K562 (cell line): ENCODE measurements around the gene ARL11. TPM values are rescaled to one million over a fixed set of nuclear protein-coding genes. Genes with fewer than 3 reads are reported as not detected.

ENCODE experiments used
- ARID1B ChIP-seq: fragments of 450-650 bp; IDR thresholded peaks from 2 replicates; pipeline ENCODE4 v1.6.1; 2016; ENCODE audit warnings: antibody characterized with exemption, mild to moderate bottlenecking, inconsistent platforms
- ATF7 ChIP-seq: fragments of 450-650 bp; IDR thresholded peaks from 2 replicates; pipeline ENCODE4 v1.7.1; 2014; ENCODE audit warnings: mild to moderate bottlenecking, moderate library complexity
- CBFA2T2 ChIP-seq: fragments of 450-650 bp; conservative IDR thresholded peaks from 2 replicates; pipeline ENCODE4 v1.6.1; 2017; ENCODE audit warnings: mild to moderate bottlenecking
- CHD1 ChIP-seq: fragments of 200-600 bp; sonication (generic); IDR thresholded peaks from one replicate; pipeline ENCODE4 v1.6.1; 2012; ENCODE audit warnings: mild to moderate bottlenecking, moderate library complexity, low read length, inconsistent platforms
- CREBBP ChIP-seq: IDR thresholded peaks from one replicate; pipeline ENCODE4 v1.6.1; 2012; ENCODE audit warnings: low read depth, mild to moderate bottlenecking, control low read depth, inconsistent platforms, low read length
- CXXC5 ChIP-seq: fragments of 250-450 bp; sonication (Bioruptor Pico); IDR thresholded peaks from 2 replicates; pipeline ENCODE4 v1.8.0; 2022; ENCODE audit warnings: inconsistent platforms, mild to moderate bottlenecking, moderate library complexity
- EHMT2 ChIP-seq: fragments of 450-650 bp; IDR thresholded peaks from 2 replicates; pipeline ENCODE4 v1.6.1; 2018; ENCODE audit warnings: antibody characterized with exemption
- FOXP4 ChIP-seq: sonication (generic); formaldehyde crosslinking; IDR thresholded peaks from 2 replicates; pipeline ENCODE4 v1.8.0; 2022; ENCODE audit warnings: mild to moderate bottlenecking, missing genetic modification reagents, borderline replicate concordance
- GTF2A2 ChIP-seq: IDR thresholded peaks from 2 replicates; pipeline ENCODE4 v1.6.1; 2016; ENCODE audit warnings: mild to moderate bottlenecking, missing genetic modification characterization, missing compliant biosample characterization
- MTA1 ChIP-seq: fragments of 450-650 bp; IDR thresholded peaks from 2 replicates; pipeline ENCODE4 v1.6.1; 2017; ENCODE audit warnings: borderline replicate concordance
- PCBP1 ChIP-seq: fragments of 200-400 bp; formaldehyde crosslinking; IDR thresholded peaks from 2 replicates; pipeline ENCODE4 v1.6.1; 2018; ENCODE audit warnings: mild to moderate bottlenecking, low read depth, low read length; ENCODE audit not compliant: poor library complexity, severe bottlenecking
- PTBP1 ChIP-seq: fragments of 200-400 bp; formaldehyde crosslinking; IDR thresholded peaks from 2 replicates; pipeline ENCODE4 v1.6.1; 2017; ENCODE audit warnings: low read depth, low read length
- RBM39 ChIP-seq: fragments of 200-400 bp; formaldehyde crosslinking; optimal IDR thresholded peaks from 2 replicates; pipeline ENCODE3; 2018; ENCODE audit warnings: low read depth, low read length
- SMAD1 ChIP-seq: fragments of 150-350 bp; IDR thresholded peaks from 2 replicates; pipeline ENCODE4 v1.6.1; 2014; ENCODE audit warnings: low read length, low read depth; ENCODE audit not compliant: partially characterized antibody
- SRSF1 ChIP-seq: fragments of 200-400 bp; formaldehyde crosslinking; IDR thresholded peaks from 2 replicates; pipeline ENCODE4 v1.6.1; 2017; ENCODE audit warnings: mild to moderate bottlenecking, low read depth, low read length, moderate library complexity
- TARDBP ChIP-seq: fragments of 450-650 bp; IDR thresholded peaks from 2 replicates; pipeline ENCODE4 v1.6.1; 2016
- XRCC4 ChIP-seq: IDR thresholded peaks from one replicate; pipeline ENCODE4 v1.6.1; 2011; ENCODE audit not compliant: insufficient read depth, insufficient read length; ENCODE audit errors: extremely low read depth
- ZBED1 ChIP-seq: IDR thresholded peaks from 2 replicates; pipeline ENCODE4 v1.6.1; 2014
- ZKSCAN8 ChIP-seq: fragments of 200-800 bp; sonication (Bioruptor generic); IDR thresholded peaks from 2 replicates; pipeline ENCODE4 v1.6.1; 2016; ENCODE audit warnings: missing genetic modification characterization, missing compliant biosample characterization
- ZNF121 ChIP-seq: sonication (generic); formaldehyde crosslinking; conservative IDR thresholded peaks from 2 replicates; pipeline ENCODE4 v1.8.0; 2022; ENCODE audit warnings: missing genetic modification reagents
- ZNF133 ChIP-seq: fragments of 250-450 bp; sonication (Bioruptor Pico); IDR thresholded peaks from 2 replicates; pipeline ENCODE4 v1.4.0; 2020; ENCODE audit warnings: mild to moderate bottlenecking
- ZNF586 ChIP-seq: fragments of 450-650 bp; formaldehyde crosslinking; conservative IDR thresholded peaks from 2 replicates; pipeline ENCODE4 v1.4.0; 2020; ENCODE audit warnings: mild to moderate bottlenecking, moderate library complexity
- ZNF589 ChIP-seq: fragments of 200-800 bp; sonication (Bioruptor generic); IDR thresholded peaks from 2 replicates; pipeline ENCODE4 v1.6.1; 2016; ENCODE audit warnings: low read depth, missing genetic modification characterization, missing compliant biosample characterization
- ZNF764 ChIP-seq: fragments of 250-450 bp; sonication (Bioruptor Pico); IDR thresholded peaks from 2 replicates; pipeline ENCODE4 v1.4.0; 2020; ENCODE audit warnings: low read depth, mild to moderate bottlenecking, moderate library complexity
- polyA plus RNA-seq, 8 experiments: library from polyadenylated mRNA; depleted of rRNA in 4 of 8; stranded (reverse) in 5 of 8; unstranded in 3 of 8; fragments of >200 nt; fragmentation: Nextera tagmentation in 2 of 8; fragmentation: Illumina TruSeq in 1 of 8; extraction: Ambion mirVana in 2 of 8; extraction: Trizol in 1 of 8; gene quantifications; 2 replicates each; pipeline versions ENCODE4 v1.2.1 to v1.2.3, GENCODE V29; 2011 to 2014; ENCODE audit warnings: inconsistent platforms in 1 of 8, missing spikeins in 1 of 8
- total RNA-seq, 7 experiments: library from RNA; depleted of rRNA in 6 of 7; stranded (reverse); fragments of >200 nt in 6 of 7; fragmentation: Illumina TruSeq in 2 of 7; extraction: Trizol in 2 of 7; gene quantifications; 2 replicates each; pipeline versions ENCODE4 v1.2.1 to v1.2.3, GENCODE V29; 2011 to 2021; ENCODE audit warnings: low replicate concordance in 1 of 7
- TF ChIP-seq, protein P1 (sequence below): fragments of 450-650 bp; IDR thresholded peaks from 2 replicates; pipeline ENCODE4 v1.6.1; 2017; ENCODE audit warnings: antibody characterized with exemption

The ARL11 gene
- total and polyA plus RNA-seq, 9 of the 15 experiments (the other 6 are each of a cell fraction or from before 2014, with no cell fraction given), result 0.18 to 0.87 (median 0.45) TPM

DNA sequence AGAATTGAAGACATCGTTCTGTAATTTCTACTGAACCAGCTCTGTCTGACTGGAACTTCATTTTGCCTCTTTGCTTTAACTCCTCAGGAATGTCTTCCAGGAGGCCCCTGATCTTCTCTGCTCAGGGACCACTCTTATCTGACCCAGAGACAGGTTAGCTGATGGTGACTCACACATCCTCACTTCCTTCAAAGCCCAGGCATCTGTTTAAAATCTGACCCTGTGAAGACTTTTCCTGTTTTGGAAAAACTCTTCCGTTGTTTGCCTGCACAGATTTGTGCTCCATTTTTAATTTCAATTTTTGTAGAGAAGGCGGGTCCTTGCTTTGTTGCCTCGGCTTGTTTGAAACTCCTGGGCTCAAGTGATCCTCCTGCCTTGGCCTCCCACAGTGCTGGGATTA lies 1.6 kb downstream of the ARL11 start (continued):
- TF ChIP-seq FOXP4 (CRISPR knock-in tag) (no peak), CBFA2T2 (0 out of 2 replicates have a peak, but pooled peaks have one; percentile 12), ZNF764 (no peak), EHMT2 (no peak), PCBP1 (no peak), SRSF1 (no peak), ATF7 (no peak), SMAD1 (no peak), MTA1 (no peak), GTF2A2 (no peak), PTBP1 (no peak), TARDBP (no peak), CHD1 (no peak), ZKSCAN8 (CRISPR knock-in tag) (no peak), CREBBP (no peak), ZNF586 (CRISPR knock-in tag) (no peak), ZNF589 (CRISPR knock-in tag) (no peak), ZBED1 (no peak), ZNF121 (CRISPR knock-in tag) (no peak), XRCC4 (no peak), ZNF133 (CRISPR knock-in tag) (no peak), ARID1B (peak; percentile 28; the same call in 1 of the 2 replicates), RBM39 (no peak), CXXC5 (CRISPR knock-in tag) (no peak)
- TF ChIP-seq, protein P1, sequence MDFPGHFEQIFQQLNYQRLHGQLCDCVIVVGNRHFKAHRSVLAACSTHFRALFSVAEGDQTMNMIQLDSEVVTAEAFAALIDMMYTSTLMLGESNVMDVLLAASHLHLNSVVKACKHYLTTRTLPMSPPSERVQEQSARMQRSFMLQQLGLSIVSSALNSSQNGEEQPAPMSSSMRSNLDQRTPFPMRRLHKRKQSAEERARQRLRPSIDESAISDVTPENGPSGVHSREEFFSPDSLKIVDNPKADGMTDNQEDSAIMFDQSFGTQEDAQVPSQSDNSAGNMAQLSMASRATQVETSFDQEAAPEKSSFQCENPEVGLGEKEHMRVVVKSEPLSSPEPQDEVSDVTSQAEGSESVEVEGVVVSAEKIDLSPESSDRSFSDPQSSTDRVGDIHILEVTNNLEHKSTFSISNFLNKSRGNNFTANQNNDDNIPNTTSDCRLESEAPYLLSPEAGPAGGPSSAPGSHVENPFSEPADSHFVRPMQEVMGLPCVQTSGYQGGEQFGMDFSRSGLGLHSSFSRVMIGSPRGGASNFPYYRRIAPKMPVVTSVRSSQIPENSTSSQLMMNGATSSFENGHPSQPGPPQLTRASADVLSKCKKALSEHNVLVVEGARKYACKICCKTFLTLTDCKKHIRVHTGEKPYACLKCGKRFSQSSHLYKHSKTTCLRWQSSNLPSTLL, result no peak
- TF ChIP-seq, all 486 proteins: peak for 14
